IMR-90 (cell line): ENCODE measurements around the gene GPR15. TPM values are rescaled to one million over a fixed set of nuclear protein-coding genes. Genes with fewer than 3 reads are reported as not detected.

Experiments
- ATAC-seq: fragments of 200-7000 bp; cut with Tn5 transposase; 2 replicates; pipeline ENCODE4 v1.9.1; 2020; ENCODE audit warnings: low read depth, mild to moderate bottlenecking, moderate library complexity
- BruUV-seq: library from RNA; stranded (reverse); fragments of 400-500 nt; replicated peaks from 2 replicates; lab custom pipeline; 2021; lab: Mats Ljungman, UMichigan
- CTCF ChIA-PET: fragments of 300-600 bp; formaldehyde crosslinking; extraction: SDS; loops from one replicate; lab custom pipeline; 2021; ENCODE audit warnings: antibody characterized with exemption; lab: Yijun Ruan, JAX
- POLR2A ChIA-PET: fragments of 300-600 bp; sonication (Branson Sonifier 250); formaldehyde crosslinking; loops from one replicate; lab custom pipeline; 2022; ENCODE audit warnings: antibody characterized with exemption; ENCODE audit not compliant: unreplicated experiment; lab: Charles Lee
- DNase-seq: peaks from one replicate; pipeline ENCODE4 v3.0.0; 2013
- H2AFZ ChIP-seq: replicated peaks from 2 replicates; pipeline ENCODE3; 2013; ENCODE audit warnings: low read length, mild to moderate bottlenecking; ENCODE audit not compliant: poor library complexity
- H2AK5ac ChIP-seq: 2 replicates; pipeline ENCODE4 v1.6.1; 2013; ENCODE audit warnings: low read depth, low read length, inconsistent platforms
- H2AK9ac ChIP-seq: replicated peaks from 2 replicates; pipeline ENCODE3; 2013; ENCODE audit warnings: mild to moderate bottlenecking, low read depth, low read length, moderate library complexity; ENCODE audit not compliant: poor library complexity
- H2BK120ac ChIP-seq: 2 replicates; pipeline ENCODE4 v1.6.1; 2013; ENCODE audit warnings: low read depth, low read length, inconsistent platforms
- H2BK15ac ChIP-seq: 3 replicates; pipeline ENCODE4 v1.6.1; 2013; ENCODE audit warnings: low read depth, low read length, inconsistent platforms
- H2BK20ac ChIP-seq: 2 replicates; pipeline ENCODE4 v1.6.1; 2013; ENCODE audit warnings: low read depth, mild to moderate bottlenecking, inconsistent platforms, low read length, moderate library complexity
- H2BK5ac ChIP-seq: 2 replicates; pipeline ENCODE4 v1.6.1; 2013; ENCODE audit warnings: mild to moderate bottlenecking, low read depth, low read length, inconsistent platforms; ENCODE audit not compliant: poor library complexity, severe bottlenecking
- H3K14ac ChIP-seq: replicated peaks from 2 replicates; pipeline ENCODE4 v1.6.1; 2013; ENCODE audit warnings: low read depth, low read length, inconsistent platforms
- H3K18ac ChIP-seq: 2 replicates; pipeline ENCODE4 v1.6.1; 2013; ENCODE audit warnings: low read depth, low read length, control low read depth
- H3K23ac ChIP-seq: 2 replicates; pipeline ENCODE4 v1.6.1; 2013; ENCODE audit warnings: low read depth, low read length, inconsistent platforms
- H3K27ac ChIP-seq: 2 replicates; pipeline ENCODE4 v1.5.1; 2013; ENCODE audit warnings: mild to moderate bottlenecking, control low read depth, low read length; ENCODE audit not compliant: insufficient read depth
- H3K27me3 ChIP-seq: 2 replicates; pipeline ENCODE4 v1.6.1; 2013; ENCODE audit warnings: low read length; ENCODE audit not compliant: control insufficient read depth, insufficient read depth
- H3K36me3 ChIP-seq: 2 replicates; pipeline ENCODE4 v1.6.1; 2013; ENCODE audit warnings: low read length, mixed read lengths; ENCODE audit not compliant: control insufficient read depth, insufficient read depth
- H3K4ac ChIP-seq: 2 replicates; pipeline ENCODE4 v1.6.1; 2013; ENCODE audit warnings: low read depth, low read length, inconsistent platforms
- H3K4me1 ChIP-seq: 2 replicates; pipeline ENCODE4 v1.6.1; 2013; ENCODE audit warnings: low read length, mixed read lengths; ENCODE audit not compliant: control insufficient read depth, insufficient read depth
- H3K4me2 ChIP-seq: 2 replicates; pipeline ENCODE4 v1.6.1; 2013; ENCODE audit warnings: low read depth, mild to moderate bottlenecking, control low read depth, low read length, moderate library complexity
- H3K4me3 ChIP-seq: 2 replicates; pipeline ENCODE4 v1.5.1; 2013; ENCODE audit warnings: low read depth, mild to moderate bottlenecking, control low read depth, low read length, moderate library complexity; ENCODE audit not compliant: insufficient read depth
- H3K56ac ChIP-seq: 2 replicates; pipeline ENCODE4 v1.6.1; 2013; ENCODE audit warnings: low read length, inconsistent platforms; ENCODE audit not compliant: insufficient read depth; ENCODE audit errors: extremely low read depth
- H3K79me1 ChIP-seq, 2 experiments: 2 replicates each; pipeline ENCODE4 v1.6.1; 2013; ENCODE audit warnings: low read length in 2 of 2, inconsistent platforms in 1 of 2, low read depth in 1 of 2
- H3K9ac ChIP-seq: 2 replicates; pipeline ENCODE4 v1.6.1; 2013; ENCODE audit warnings: low read depth, low read length, control low read depth
- H3K9me1 ChIP-seq: 2 replicates; pipeline ENCODE4 v1.6.1; 2013; ENCODE audit warnings: low read length, inconsistent platforms; ENCODE audit not compliant: insufficient read depth
- H3K9me3 ChIP-seq: 2 replicates; pipeline ENCODE4 v1.6.1; 2013; ENCODE audit warnings: low read length; ENCODE audit not compliant: control insufficient read depth, insufficient read depth
- H4K20me1 ChIP-seq: 2 replicates; pipeline ENCODE4 v1.6.1; 2013; ENCODE audit warnings: low read length, inconsistent platforms; ENCODE audit not compliant: insufficient read depth
- H4K5ac ChIP-seq: 2 replicates; pipeline ENCODE4 v1.6.1; 2013; ENCODE audit warnings: mild to moderate bottlenecking, low read depth, low read length, control low read depth
- H4K8ac ChIP-seq, 2 experiments: 2 replicates each; pipeline ENCODE4 v1.6.1; 2013; ENCODE audit warnings: low read depth in 2 of 2, low read length in 2 of 2, control low read depth in 1 of 2, inconsistent platforms in 1 of 2
- H4K91ac ChIP-seq: 2 replicates; pipeline ENCODE4 v1.6.1; 2013; ENCODE audit warnings: low read depth, low read length, inconsistent platforms; ENCODE audit not compliant: insufficient read depth
- CEBPB ChIP-seq: IDR thresholded peaks from 2 replicates; pipeline ENCODE4 v1.6.1; 2012; ENCODE audit warnings: low read depth, low read length, improper control_type of control experiment
- CHD1 ChIP-seq: IDR thresholded peaks from 2 replicates; pipeline ENCODE4 v1.6.1; 2012; ENCODE audit warnings: low read depth, low read length, improper control_type of control experiment
- MAFK ChIP-seq: IDR thresholded peaks from 2 replicates; pipeline ENCODE4 v1.6.1; 2012; ENCODE audit warnings: low read depth, low read length, improper control_type of control experiment
- POLR2A ChIP-seq: IDR thresholded peaks from 2 replicates; pipeline ENCODE4 v1.6.1; 2012; ENCODE audit warnings: mild to moderate bottlenecking, low read depth, low read length
- RAD21 ChIP-seq: IDR thresholded peaks from 2 replicates; pipeline ENCODE4 v1.6.1; 2012; ENCODE audit warnings: low read length, improper control_type of control experiment
- WGBS, 2 experiments: methylation state at CpG; one replicate each; pipeline versions ENCODE4 v1.1.5 to v1.1.7; 2013; ENCODE audit warnings: missing lambda C conversion rate in 2 of 2; ENCODE audit not compliant: insufficient read length in 1 of 2; ENCODE audit errors: extremely low coverage in 2 of 2; 5-methylcytosine and 5-hydroxymethylcytosine counted together
- dilution Hi-C: fragments of 300-500 bp; cut with HindIII; formaldehyde crosslinking; loops from one replicate; pipeline ENCODE4 v1.14.3; 2018; ENCODE audit warnings: low sequenced_read_pairs; ENCODE audit not compliant: unreplicated experiment
- in situ Hi-C: fragments of 300-500 bp; cut with MboI; formaldehyde crosslinking; loops from 3 replicates; pipeline ENCODE4 v1.14.3; 2019; ENCODE audit warnings: low sequenced_read_pairs, inconsistent platforms, mixed read lengths
- intact Hi-C: fragments of 100-400 bp; cut with micrococcal nuclease; formaldehyde crosslinking; loops from 2 replicates; pipeline ENCODE4 v1.10.0; 2022
- polyA plus RNA-seq, 3 experiments: library from polyadenylated mRNA; depleted of rRNA; stranded (reverse); fragments of >200 nt; gene quantifications; 2 replicates each; pipeline ENCODE4 v1.2.3, GENCODE V29; 2012; ENCODE audit warnings: low replicate concordance in 1 of 3
- total RNA-seq: library from RNA; depleted of rRNA; stranded (reverse); fragments of >200 nt; gene quantifications from 2 replicates; pipeline ENCODE4 v1.2.3, GENCODE V29; 2012
- TF ChIP-seq, protein P1 (sequence below): conservative IDR thresholded peaks from 2 replicates; pipeline ENCODE4 v1.5.1; 2012; ENCODE audit warnings: mild to moderate bottlenecking, low read depth, low read length, improper control_type of control experiment

GPR15 gene
- total and polyA plus RNA-seq, 2 of the 4 experiments (the other 2 are of a cell fraction), result not detected

GRCh38 chr3:98513091-98513511 lies 18.7 kb upstream of the GPR15 start:
- no peaks in the 10 kb centered on the region for H4K20me1 ChIP-seq
- no peak overlapping the region for H2AFZ ChIP-seq
- H3K4me2 ChIP-seq, result no peak overlapping the region
- no peak overlapping the region for H4K91ac ChIP-seq
- H2BK15ac ChIP-seq, result no peak overlapping the region
- no peak overlapping the region for H3K27ac ChIP-seq
- no peaks in the 10 kb centered on the region for H3K27me3 ChIP-seq
- H4K5ac ChIP-seq, result no peak overlapping the region
- no peaks in the 10 kb centered on the region for H3K9me1 ChIP-seq
- H3K14ac ChIP-seq, result no peak overlapping the region
- no peak for TF ChIP-seq RAD21
- no peak for TF ChIP-seq CHD1
- TF ChIP-seq MAFK, result no peak
- TF ChIP-seq, protein P1, sequence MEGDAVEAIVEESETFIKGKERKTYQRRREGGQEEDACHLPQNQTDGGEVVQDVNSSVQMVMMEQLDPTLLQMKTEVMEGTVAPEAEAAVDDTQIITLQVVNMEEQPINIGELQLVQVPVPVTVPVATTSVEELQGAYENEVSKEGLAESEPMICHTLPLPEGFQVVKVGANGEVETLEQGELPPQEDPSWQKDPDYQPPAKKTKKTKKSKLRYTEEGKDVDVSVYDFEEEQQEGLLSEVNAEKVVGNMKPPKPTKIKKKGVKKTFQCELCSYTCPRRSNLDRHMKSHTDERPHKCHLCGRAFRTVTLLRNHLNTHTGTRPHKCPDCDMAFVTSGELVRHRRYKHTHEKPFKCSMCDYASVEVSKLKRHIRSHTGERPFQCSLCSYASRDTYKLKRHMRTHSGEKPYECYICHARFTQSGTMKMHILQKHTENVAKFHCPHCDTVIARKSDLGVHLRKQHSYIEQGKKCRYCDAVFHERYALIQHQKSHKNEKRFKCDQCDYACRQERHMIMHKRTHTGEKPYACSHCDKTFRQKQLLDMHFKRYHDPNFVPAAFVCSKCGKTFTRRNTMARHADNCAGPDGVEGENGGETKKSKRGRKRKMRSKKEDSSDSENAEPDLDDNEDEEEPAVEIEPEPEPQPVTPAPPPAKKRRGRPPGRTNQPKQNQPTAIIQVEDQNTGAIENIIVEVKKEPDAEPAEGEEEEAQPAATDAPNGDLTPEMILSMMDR, result no peak
- peak; percentile 56 for TF ChIP-seq CEBPB
- TF ChIP-seq POLR2A, result no peak
- DNase-seq (peak; percentile 12), ATAC-seq (peak; percentile 27; the same call in 1 of the 2 replicates)
- no peak overlapping the region for H4K8ac ChIP-seq
- no peak overlapping the region for H3K4ac ChIP-seq
- WGBS, 2 experiments, result no CpG with 5 or more reads among the region's 4 CpGs
- H3K79me1 ChIP-seq, result no peaks in the 10 kb centered on the region; a peak in 1 of 4 replicates
- H2BK5ac ChIP-seq, result no peak overlapping the region
- no peak overlapping the region for H2BK20ac ChIP-seq
- CTCF ChIA-PET, result no interaction called here
- POLR2A ChIA-PET, result no interaction called here
- H2AK5ac ChIP-seq, result no peak overlapping the region
- H2AK9ac ChIP-seq, result no peak overlapping the region
- no peaks in the 10 kb centered on the region for H3K9me3 ChIP-seq
- no peak overlapping the region for H3K56ac ChIP-seq
- no TSS peak for BruUV-seq
- no peak overlapping the region for H2BK120ac ChIP-seq
- H3K18ac ChIP-seq, result no peak overlapping the region
- H3K9ac ChIP-seq, result no peak overlapping the region
- in situ Hi-C loops (no loop called here), dilution Hi-C loops (no loop called here), intact Hi-C loops (no loop called here)
- H3K36me3 ChIP-seq, result peaks cover 8% of the 10 kb centered on the region
- H3K4me1 ChIP-seq, result no peaks in the 10 kb centered on the region
- H3K23ac ChIP-seq, result no peak overlapping the region
- H3K4me3 ChIP-seq, result no peak overlapping the region
